Stimulated activated CD4-positive, alpha-beta T cell treated with anti-CD3 and anti-CD28 coated beads, TNF-alpha, amount 100 ng/mL, for 24 hours (primary cell): ENCODE results near the gene IFITM2.

ENCODE experiments used
- DNase-seq, 3 experiments: peaks; one replicate each; pipeline ENCODE4 v3.0.0-alpha.2; 2020; ENCODE audit warnings: low read depth in 3 of 3

Gene IFITM2

GRCh38 chr11:293271-293851, 14.3 kb upstream of the IFITM2 start:
- no peak for DNase-seq

GRCh38 chr11:293852-294661, 13.6 kb upstream of the IFITM2 start:
- DNase-seq, result no peak

- no peak for DNase-seq
Observed at GRCh38 chr11:294780-295179, 12.8 kb upstream of the IFITM2 start.

GRCh38 chr11:295351-296170, 12.1 kb upstream of the IFITM2 start:
- no peak for DNase-seq

GRCh38 chr11:296171-297050, 11.2 kb upstream of the IFITM2 start:
- DNase-seq, result no peak

- no peak for DNase-seq
Observed at GRCh38 chr11:297051-297585, 10.5 kb upstream of the IFITM2 start.

- DNase-seq, result no peak
Observed at GRCh38 chr11:297586-298405, 9.8 kb upstream of the IFITM2 start.

GRCh38 chr11:298406-299065, 9.1 kb upstream of the IFITM2 start:
- DNase-seq, result no peak

GRCh38 chr11:299081-299891, 8.3 kb upstream of the IFITM2 start, which contains the start of gene IFITM5:
TSS of gene IFITM5 (minus strand) at chr11:299526. CDS start at chr11:299490, 36 bp downstream.
- no peak for DNase-seq

- DNase-seq, result no peak
Observed at GRCh38 chr11:299951-300735, 7.5 kb upstream of the IFITM2 start.

- DNase-seq, result no peak
Observed at GRCh38 chr11:303363-303762, 4.3 kb upstream of the IFITM2 start.

- no peak for DNase-seq
Observed at GRCh38 chr11:304061-304506, 3.5 kb upstream of the IFITM2 start.

- DNase-seq, result no peak
Observed at GRCh38 chr11:304915-305843, 2.4 kb upstream of the IFITM2 start.

- no peak for DNase-seq
Observed at GRCh38 chr11:305844-306211, 1.8 kb upstream of the IFITM2 start.

- no peak for DNase-seq
Observed at GRCh38 chr11:306645-307371, 808 bp upstream of the IFITM2 start.
